IPS-NIHi11 (cell line): ENCODE data around the gene LHFPL3.
"Not testable (repeated sequence)": the region's sequence is repeated elsewhere in the genome, so short reads cannot be mapped to it uniquely, and the experiment has no call there.

Experiments used
- DNase-seq: peaks from one replicate; pipeline ENCODE4 v3.0.0; 2012; ENCODE audit warnings: mixed read lengths, low spot score

Gene LHFPL3

DNA sequence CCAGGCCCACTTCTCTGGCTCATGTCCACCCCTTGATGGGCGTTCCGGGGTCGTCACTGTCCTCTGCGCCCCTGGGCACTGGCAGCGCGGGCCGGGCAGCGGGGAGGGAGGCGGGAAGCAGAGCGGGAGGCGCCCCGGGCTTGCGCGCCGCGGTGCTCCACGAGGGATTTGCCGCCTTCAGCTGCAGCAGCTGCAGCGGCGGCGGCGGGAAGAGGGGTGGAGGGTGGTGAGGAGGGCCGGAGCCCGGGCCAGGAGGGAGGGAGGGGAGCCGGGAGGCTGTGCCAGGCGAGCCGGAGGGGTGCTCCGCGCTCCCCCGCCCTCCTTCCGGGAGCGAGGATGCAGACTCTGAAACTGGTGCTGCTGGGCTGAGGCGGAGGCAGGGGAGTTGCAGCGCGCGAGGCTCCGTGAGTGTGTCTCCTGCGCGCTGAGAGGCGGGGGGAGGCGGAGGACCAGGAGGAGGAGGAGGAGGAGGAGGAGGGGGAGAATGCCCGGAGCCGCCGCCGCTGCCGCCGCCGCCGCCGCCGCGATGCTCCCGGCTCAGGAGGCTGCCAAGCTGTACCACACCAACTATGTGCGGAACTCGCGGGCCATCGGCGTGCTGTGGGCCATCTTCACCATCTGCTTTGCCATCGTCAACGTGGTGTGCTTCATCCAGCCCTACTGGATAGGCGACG, at the start of gene LHFPL3:
Gene LHFPL3 (plus strand): TSS at position 308 of the 674 bp plus-strand sequence.
- peak; percentile 56 for DNase-seq

DNA sequence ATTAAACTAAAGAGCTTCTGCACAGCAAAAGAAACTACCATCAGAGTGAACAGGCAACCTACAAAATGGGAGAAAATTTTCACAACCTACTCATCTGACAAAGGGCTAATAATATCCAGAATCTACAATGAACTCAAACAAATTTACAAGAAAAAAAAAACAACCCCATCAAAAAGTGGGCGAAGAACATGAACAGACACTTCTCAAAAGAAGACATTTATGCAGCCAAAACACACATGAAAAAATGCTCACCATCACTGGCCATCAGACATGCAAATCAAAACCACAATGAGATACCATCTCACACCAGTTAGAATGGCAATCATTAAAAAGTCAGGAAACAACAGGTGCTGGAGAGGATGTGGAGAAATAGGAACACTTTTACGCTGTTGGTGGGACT, 46.7 kb upstream of the LHFPL3 start:
- DNase-seq: not testable (repeated sequence)

DNA sequence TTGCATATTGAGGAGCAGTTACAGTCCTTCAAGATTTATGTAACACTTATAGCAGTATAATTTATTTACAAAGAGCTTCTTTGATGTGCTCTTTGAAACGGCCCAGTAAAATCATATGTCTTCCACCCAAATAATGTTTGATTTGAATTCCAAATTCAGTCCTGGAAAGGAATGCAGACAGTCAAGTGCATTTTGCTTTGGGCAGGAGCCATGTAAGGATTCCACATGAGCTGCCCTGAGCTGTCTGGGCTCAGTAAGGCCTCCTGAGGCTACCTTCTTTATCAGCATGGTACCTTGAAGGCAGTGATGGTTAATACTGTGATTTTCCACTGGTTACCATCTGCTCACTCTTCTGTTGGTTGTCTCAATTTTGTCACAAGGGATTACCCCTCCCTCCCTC, 41.6 kb upstream of the LHFPL3 start:
- DNase-seq: no peak

DNA sequence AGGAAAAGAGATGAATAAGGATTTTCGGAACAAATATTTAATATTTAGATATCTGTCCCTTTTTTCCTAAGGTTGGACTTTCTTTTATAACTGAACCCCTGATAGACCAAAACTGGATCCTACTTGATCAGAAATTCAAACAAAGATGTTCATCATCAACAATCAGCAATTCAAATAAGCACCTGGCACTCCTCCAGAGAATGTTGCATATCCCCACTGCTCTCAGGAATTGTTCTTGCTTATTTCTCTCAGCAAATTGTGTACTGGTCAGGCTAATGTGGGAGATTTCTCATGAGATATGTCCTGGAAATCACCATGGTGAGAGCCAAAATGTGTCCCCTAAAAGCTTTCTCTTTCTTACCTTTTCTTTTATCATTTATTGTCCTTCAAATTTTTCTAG, 40.3 kb upstream of the LHFPL3 start:
- DNase-seq: no peak

DNA sequence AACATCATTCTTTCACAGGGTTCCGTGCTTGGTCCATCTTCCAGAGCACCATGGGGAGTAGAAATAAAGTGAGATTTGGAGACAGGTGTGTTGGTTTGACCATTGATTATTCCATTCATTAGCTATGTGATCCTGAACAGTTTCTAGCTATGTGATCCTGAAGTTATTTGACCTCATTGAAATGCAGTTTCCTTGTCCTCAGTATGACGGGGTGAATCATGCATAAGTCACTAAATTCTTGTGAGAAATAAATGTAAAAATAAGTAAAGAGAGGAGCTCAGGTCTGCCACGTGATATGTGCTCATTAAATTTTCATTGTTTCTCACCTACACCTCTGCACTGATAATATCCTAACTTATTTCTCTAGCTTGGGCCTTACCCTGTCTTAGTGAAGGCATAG, 34.1 kb upstream of the LHFPL3 start:
- DNase-seq: no peak

DNA sequence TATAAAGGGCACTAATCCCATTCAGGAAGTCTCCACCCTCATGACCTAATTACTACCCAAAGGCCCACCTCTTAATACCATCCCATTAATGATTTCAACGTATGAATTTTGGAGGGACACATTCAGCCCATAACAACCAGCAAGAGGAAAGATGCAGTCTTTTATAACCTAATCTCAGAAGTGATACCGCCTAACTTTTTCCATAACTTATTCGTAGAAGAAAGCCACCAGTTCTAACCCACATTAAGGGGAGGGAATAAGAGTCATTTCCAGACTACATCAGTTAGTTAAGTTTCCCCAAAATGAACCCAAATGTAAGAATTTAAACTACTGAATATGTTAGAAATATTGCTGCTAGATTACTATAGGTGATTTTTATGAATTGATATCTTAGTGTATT, 32.1 kb upstream of the LHFPL3 start:
- no peak for DNase-seq

DNA sequence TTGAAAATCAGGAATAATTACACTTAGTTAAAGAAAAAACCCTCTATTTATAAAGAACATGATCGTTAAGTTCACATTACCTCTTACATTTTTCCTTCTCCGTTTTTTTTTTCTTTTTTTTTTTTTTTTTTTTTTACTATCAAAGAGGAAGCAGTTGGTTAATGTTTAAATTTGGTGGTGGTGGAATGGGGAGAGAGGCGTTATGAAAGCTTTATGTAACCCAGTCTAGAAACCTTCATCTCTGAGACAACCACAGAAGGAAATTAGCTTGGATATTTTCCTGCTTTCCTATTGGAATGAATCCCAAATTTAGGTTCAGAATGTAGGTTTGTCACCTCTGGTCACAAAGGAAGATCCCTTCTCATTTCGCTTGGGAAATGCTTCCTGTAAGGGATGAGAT, 31.5 kb upstream of the LHFPL3 start:
- no peak for DNase-seq

DNA sequence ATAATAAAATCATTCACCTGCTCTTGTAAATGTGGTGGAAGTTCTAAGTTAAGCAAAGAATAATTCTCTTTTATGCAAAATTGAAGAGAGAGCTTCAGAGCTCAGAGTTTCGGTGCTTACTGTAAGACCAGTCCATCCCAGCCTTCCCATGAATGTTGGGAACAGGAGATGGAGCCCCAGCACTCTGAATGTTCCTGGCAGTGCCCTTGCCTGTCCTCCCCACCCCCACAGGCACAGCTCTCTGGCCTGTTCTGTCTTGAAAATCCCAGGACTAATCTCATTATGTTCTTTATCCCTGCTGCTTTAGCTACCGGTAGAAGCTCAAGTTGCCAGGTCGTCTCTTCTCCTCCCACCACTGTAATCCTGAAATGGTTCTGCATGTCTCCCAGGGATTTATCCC, 29.1 kb upstream of the LHFPL3 start:
- no peak for DNase-seq

DNA sequence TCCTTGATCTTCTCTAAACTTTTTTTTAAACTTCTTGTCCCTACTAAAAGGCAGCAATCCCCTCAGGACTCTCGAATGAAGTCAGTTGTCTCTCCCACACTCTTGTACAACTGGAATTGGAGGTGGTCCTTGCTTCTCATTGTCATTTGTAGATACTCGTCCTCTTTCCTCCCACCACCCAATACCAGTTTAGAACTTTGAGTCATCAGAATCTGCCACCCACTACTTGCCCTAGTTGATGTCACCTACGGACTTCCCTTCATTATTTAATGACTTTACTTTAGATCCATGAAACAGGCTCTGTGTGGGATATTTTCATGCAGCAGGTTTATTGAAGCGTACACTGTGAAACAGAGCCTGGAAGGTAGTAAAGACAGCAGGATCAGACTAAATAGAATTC, 28.6 kb upstream of the LHFPL3 start:
- no peak for DNase-seq

DNA sequence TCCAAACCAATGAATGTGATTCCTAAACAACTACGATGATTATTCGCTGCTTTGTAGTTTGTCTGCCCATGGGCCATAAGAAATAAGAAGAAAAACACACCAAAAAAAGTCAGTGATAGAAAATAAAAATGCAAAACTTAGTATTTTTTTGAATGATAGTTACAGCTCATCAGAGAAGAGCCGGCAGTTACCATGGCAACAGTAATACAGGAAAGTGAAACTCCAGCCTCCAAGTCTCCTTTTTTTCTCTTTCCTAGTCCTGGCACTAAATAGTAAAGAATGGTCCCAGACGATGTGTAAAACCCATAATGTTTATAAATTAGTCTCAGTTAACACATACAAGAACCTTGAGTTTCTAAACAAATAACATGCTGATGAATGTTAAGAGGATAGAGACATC, 21.6 kb upstream of the LHFPL3 start:
- DNase-seq: no peak

DNA sequence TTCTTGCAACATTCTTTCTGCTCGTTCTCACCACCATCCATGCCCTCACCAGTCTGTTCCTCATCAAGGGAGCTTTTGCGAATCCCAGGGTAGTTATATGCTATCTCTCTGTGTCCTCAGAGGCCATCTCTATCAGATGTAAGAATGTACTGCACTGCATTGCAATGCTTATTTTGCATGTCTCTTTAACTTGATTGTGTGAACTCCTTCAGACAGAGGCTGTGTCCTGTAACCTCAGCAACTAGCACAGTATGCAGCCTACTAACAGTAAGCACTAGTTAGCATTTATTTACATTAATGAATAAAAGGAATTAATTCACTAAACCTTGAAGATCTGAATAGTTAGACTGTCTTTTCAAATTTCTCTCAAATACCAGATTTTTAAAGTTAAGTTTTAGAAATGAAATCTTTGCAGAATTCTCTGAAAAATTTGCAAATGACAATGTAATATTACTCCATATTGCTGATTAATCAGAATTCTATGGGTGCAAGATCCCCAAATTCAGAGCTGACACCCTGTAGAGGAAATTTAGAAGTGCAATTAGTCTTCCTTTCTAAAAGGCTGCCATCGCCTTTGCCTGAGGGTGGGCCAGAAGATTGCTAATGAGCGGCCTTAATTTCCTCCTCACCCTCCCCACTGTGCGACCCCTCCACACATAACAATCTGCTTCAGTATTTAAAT, 10.3 kb upstream of the LHFPL3 start:
- no peak for DNase-seq

DNA sequence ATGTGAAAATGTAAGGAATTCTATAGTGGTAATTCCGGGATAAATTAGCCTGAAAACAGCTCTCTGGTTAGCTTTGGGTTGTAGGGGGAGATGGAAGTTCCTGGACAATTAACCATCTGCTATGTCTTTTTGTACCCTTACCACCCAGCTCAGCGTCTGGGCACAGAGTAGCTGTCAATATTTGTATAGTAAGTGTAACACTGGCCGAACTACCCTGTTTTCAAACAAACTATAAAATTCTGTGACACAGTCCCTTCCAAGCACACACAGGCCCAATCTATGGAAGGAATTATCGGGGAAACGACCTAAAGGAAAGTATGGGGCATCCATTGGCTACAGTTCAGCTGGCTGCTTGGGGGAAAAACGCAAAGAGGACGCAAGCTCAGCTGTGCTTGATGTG, 869 bp upstream of the LHFPL3 start:
- DNase-seq: no peak

DNA sequence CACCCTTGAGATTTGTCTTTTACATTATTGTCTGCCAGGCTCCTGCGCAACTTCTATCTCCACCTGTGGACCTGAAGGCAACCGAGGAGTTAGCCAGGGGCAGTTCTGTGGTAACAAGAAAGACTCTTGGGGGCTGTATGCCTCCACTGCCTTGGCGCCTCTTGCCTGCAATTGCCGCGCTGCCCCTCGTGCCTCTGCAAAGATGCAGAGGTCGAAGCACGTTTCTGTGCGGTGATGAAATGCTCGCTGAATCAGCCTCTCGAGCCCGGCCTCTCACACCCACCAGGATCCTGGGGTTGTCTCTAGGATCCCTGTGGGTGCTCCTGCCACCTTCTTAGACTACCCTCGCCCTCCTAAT, 486 bp upstream of the LHFPL3 start:
- DNase-seq: peak; percentile 13

DNA sequence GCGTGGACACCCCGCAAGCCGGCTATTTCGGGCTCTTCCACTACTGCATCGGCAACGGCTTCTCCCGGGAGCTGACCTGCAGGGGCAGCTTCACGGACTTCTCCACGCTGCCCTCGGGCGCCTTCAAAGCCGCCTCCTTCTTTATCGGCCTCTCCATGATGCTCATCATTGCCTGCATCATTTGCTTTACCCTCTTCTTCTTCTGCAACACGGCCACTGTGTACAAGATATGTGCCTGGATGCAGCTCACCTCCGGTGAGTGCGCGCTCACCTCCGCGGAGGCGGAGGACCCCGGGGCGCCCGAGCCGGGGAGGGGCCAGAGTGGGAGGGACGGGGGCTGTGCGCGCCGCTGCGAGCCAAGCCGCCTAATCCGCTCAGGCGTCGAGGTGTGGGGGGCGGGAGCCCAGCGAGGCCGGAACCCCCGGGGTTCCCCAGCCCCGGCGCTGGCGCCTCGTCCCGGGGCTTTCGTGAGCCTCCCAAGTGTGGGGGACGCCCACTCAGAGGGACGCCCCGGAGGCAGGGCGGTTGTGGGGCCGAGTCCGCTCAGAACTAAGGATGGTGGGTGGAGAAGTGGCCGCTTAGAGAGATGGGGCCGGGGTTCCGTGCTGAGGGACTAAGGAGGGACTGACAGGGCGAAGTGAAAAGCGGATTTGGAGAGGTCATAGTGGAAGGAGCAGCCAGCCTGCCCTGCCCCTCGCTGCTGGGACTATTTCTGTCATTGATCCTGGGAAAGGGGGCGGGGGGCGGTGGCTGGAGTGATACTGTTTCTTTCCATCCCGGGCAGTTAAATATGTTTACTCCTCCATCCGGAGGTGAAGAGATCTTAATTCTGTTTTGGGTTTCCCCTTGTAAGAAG, 795 bp downstream of the LHFPL3 start:
- peak; percentile 23 for DNase-seq

DNA sequence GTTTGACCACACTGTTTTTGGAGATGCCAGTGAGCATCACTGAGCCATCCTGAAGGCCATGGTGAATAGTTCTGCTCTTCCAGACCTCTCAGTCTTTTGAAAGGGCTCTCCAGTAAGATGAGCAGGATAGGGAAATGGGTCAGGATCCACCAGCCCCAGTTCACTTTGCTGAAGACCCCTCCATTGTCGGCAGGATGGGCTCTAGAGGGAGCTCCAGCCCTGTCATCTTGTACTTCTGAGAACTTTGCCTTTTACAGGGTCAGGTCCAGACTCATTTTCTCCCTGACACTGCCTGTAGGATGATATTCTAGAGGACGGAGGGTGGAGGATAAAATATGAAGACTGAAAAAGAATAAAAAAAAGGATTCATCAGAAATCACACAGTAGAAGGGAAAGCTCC, 13.1 kb downstream of the LHFPL3 start:
- DNase-seq: peak; percentile 62

DNA sequence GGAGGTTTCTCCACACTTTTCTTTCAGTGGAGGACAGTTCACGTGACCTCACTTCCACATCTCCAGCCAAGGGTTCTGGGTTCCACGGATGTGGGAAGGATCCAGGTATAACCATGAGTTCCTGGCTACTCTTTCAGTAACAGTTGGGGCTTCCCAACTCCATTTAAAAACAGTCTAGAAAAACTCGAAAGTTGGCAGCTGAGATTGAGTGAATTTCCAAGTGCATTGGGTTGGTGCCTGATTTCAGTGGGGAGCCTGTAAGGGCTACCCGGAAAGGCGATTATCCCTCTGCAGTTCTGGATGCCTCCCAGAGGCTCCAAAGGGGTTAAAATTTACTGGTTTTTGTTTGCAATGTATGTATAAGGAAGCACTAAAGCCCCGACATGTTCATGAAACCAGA, 24.3 kb downstream of the LHFPL3 start:
- DNase-seq: no peak

DNA sequence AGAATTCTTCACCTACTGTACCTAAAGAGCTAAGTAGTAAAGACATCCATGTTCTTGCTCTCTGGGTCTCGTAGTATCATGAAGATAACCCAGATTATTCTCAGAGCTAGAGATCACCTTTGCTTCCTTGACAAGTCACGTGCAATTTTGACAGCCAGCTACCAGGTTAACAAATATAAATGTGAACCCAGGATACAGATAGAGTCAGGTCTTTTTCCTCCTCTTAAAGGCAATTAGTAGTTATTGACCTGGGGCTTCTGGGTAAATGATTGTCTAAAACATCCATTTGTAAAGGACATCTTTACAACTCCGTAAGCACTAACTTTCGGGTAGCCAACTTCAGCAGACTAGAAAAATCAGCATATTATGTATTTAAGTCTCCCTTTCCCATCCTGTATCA, 28.8 kb downstream of the LHFPL3 start:
- DNase-seq: no peak

DNA sequence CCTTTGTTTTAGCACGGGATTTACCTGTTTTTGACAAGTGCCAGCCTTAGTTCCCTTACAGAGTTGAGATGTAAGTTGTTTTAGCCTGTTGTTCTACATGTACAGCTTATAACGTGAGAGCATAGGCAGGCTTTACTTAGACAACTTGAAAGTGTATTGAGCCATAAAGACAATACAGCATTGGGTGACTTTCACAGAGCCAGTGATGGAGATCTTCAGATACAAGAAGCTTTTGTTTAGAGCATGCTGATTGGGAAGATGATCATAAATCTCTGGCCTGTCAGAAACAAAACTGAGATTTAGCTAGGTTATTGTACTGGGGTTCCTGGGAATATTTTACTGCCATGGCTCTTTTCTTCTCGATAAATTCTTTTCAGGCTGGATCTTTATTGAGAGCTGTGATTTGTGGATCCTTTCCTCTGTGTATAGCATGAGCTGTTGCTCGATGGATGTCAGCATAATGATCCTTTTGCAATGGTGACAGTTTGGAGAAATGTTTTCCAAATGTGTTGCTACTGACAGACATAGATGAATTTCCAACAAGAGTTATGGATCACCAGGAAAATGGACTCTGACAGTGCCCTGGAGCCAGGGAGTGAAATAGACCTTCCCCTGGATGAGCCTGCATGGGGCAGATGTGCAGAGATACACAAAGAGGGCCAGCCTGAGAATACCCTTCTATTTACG, 30.2 kb downstream of the LHFPL3 start:
- no peak for DNase-seq

DNA sequence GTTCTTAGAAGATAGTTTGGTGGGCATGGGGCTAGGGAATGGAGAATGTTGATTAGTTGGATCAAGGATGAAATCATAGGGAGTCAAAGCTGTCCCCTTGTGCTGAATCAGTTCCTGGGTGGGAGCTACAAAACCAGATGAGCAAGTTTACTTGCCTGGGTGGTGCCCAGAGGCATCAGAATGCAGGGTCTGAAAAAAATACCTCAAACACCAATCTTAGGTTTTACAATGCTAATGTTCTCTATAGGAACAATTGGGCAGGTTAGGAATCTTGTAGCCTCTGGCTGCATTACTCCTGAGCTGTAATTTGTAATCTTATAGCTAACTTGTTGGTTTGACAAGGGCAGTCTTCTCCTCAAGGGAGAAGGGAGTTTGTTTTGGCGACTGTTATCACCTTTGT, 34.4 kb downstream of the LHFPL3 start:
- no peak for DNase-seq

DNA sequence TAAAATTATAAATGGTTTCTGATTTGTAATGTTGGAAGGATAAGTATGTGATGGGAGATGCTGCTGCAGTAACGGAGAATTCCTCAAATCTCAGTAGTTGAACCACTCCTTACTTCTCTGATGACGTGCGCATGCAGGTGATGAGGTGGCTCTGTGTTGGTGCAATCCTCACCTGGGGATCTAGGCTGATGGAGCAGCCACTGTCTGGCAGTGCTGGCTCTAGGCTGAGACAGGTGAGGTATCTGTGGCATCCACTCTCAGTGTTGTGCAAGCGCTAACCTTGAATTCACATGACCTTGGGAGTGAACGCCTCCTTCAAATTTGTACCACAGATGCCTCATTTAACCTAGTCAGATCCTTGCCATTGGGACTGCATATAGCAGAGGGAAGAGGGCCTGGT, 35.0 kb downstream of the LHFPL3 start:
- DNase-seq: no peak

DNA sequence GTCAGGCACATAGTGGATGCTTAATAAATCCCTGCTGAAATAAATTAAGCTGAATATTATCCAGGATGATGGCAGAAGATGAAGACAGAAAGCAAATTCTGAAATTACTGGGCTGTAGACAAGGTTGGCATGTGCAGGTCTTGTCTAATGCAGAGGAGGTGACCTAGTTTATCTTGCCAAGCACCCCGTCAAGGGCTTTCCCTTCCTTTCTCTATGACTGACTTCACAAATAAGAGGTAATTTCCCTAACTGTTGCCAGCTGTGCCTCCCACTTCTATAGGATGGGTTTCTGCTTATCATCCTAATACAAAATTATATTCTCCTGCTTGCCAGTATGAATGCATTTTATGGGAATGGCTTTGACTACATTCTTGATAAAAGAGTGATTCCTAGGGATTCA, 38.0 kb downstream of the LHFPL3 start:
- no peak for DNase-seq

DNA sequence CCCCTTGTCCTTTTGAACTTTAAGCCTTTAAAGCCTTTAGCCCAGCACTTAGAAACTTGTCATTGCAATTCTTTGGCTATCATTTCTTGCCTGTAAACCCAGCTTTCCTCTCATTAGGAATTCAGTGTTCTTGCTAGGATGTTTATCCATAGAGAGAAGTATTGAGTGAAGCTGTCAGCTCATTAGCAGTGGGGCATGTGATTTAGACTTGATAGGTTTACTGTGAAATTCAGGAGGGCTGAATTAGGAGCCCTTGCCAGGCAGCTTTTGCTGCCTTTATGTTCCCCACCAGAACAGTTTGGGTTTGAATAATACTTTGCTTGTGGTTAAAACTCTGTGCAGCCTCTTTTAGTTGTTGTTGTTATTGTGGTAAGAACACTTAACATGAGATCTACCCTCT, 39.5 kb downstream of the LHFPL3 start:
- DNase-seq: no peak
